Activated naive CD8-positive, alpha-beta T cell treated with anti-CD3 and anti-CD28 coated beads for 36 hours (primary cell): Measurements from ENCODE around the gene COL6A3. TPM values are rescaled to one million over a fixed set of nuclear protein-coding genes. Genes with fewer than 3 reads are reported as not detected.

Experiments
- DNase-seq: peaks from one replicate; pipeline ENCODE4 v3.0.0; 2021
- H3K27ac Mint-ChIP-seq: one replicate; pipeline ENCODE4 v1.8.0; 2022; ENCODE audit warnings: mild to moderate bottlenecking, moderate library complexity, mixed read lengths
- H3K27me3 Mint-ChIP-seq: one replicate; pipeline ENCODE4 v1.8.0; 2022; ENCODE audit warnings: mild to moderate bottlenecking, mixed read lengths
- H3K36me3 Mint-ChIP-seq: one replicate; pipeline ENCODE4 v1.8.0; 2021; ENCODE audit warnings: mild to moderate bottlenecking, mixed read lengths
- H3K4me1 Mint-ChIP-seq: one replicate; pipeline ENCODE4 v1.8.0; 2021; ENCODE audit warnings: mixed read lengths
- H3K4me3 Mint-ChIP-seq: one replicate; pipeline ENCODE4 v1.8.0; 2022; ENCODE audit warnings: mild to moderate bottlenecking, moderate library complexity, mixed read lengths
- H3K9me3 Mint-ChIP-seq: one replicate; pipeline ENCODE4 v1.8.0; 2022; ENCODE audit warnings: mixed read lengths
- total RNA-seq, 2 experiments: library from RNA; stranded (reverse); gene quantifications; one replicate each; pipeline ENCODE4 v1.2.3, GENCODE V29; 2021

Gene COL6A3
- total RNA-seq, result 1 to 10 TPM in 1 of 2 experiments, under 1 TPM in 1; 0.76 to 1.3 TPM

- Mint-ChIP-seq H3K36me3 (no peaks in the 10 kb centered on the region), H3K27ac (no peak within 1 kb of the TSS), H3K4me3 (no peak within 1 kb of the TSS), H3K9me3 (no peaks in the 10 kb centered on the region), H3K27me3 (no peaks in the 10 kb centered on the region), H3K4me1 (peaks cover 2% of the 10 kb centered on the region)
- DNase-seq, result no peak
Measured at GRCh38 chr2:237413777-237414661, at the start of gene COL6A3. Gene COL6A3 (minus strand): TSS chr2:237414164. CDS start chr2:237396817, 17,347 bp downstream.

- DNase-seq, result no peak
- no peak overlapping the region for H3K4me3 Mint-ChIP-seq
- no peaks in the 10 kb centered on the region for H3K36me3 Mint-ChIP-seq
- no peak overlapping the region for H3K27ac Mint-ChIP-seq
- H3K4me1 Mint-ChIP-seq, result peaks cover 11% of the 10 kb centered on the region
- H3K27me3 Mint-ChIP-seq, result no peaks in the 10 kb centered on the region
- peaks cover 3% of the 10 kb centered on the region for H3K9me3 Mint-ChIP-seq
Measured at GRCh38 chr2:237459741-237460174, 45.8 kb upstream of the COL6A3 start.

GRCh38 chr2:237459226-237459625 lies 45.3 kb upstream of the COL6A3 start:
- H3K4me3 Mint-ChIP-seq, result no peak overlapping the region
- no peaks in the 10 kb centered on the region for H3K36me3 Mint-ChIP-seq
- no peak overlapping the region for H3K27ac Mint-ChIP-seq
- H3K9me3 Mint-ChIP-seq, result peaks cover 6% of the 10 kb centered on the region
- peaks cover 11% of the 10 kb centered on the region for H3K4me1 Mint-ChIP-seq
- DNase-seq, result no peak
- no peaks in the 10 kb centered on the region for H3K27me3 Mint-ChIP-seq

GRCh38 chr2:237458519-237458918 lies 44.6 kb upstream of the COL6A3 start:
- no peaks in the 10 kb centered on the region for H3K27me3 Mint-ChIP-seq
- no peak for DNase-seq
- H3K9me3 Mint-ChIP-seq, result peaks cover 8% of the 10 kb centered on the region
- H3K36me3 Mint-ChIP-seq, result no peaks in the 10 kb centered on the region
- no peak overlapping the region for H3K4me3 Mint-ChIP-seq
- no peak overlapping the region for H3K27ac Mint-ChIP-seq
- peaks cover 11% of the 10 kb centered on the region for H3K4me1 Mint-ChIP-seq

GRCh38 chr2:237457388-237457941 lies 43.5 kb upstream of the COL6A3 start:
- Mint-ChIP-seq H3K36me3 (no peaks in the 10 kb centered on the region), H3K4me3 (no peak overlapping the region), H3K27ac (no peak overlapping the region), H3K9me3 (peaks cover 8% of the 10 kb centered on the region), H3K4me1 (peaks cover 11% of the 10 kb centered on the region), H3K27me3 (no peaks in the 10 kb centered on the region)
- DNase-seq, result no peak

- H3K4me1 Mint-ChIP-seq, result peaks cover 11% of the 10 kb centered on the region
- DNase-seq, result no peak
- no peak overlapping the region for H3K27ac Mint-ChIP-seq
- peaks cover 8% of the 10 kb centered on the region for H3K9me3 Mint-ChIP-seq
- no peak overlapping the region for H3K4me3 Mint-ChIP-seq
- no peaks in the 10 kb centered on the region for H3K36me3 Mint-ChIP-seq
- H3K27me3 Mint-ChIP-seq, result no peaks in the 10 kb centered on the region
Measured at GRCh38 chr2:237456200-237456843, 42.4 kb upstream of the COL6A3 start.

- Mint-ChIP-seq H3K27me3 (no peaks in the 10 kb centered on the region), H3K4me3 (no peak overlapping the region), H3K36me3 (no peaks in the 10 kb centered on the region), H3K27ac (no peak overlapping the region), H3K9me3 (peaks cover 8% of the 10 kb centered on the region), H3K4me1 (peaks cover 11% of the 10 kb centered on the region)
- no peak for DNase-seq
Measured at GRCh38 chr2:237455764-237456163, 41.8 kb upstream of the COL6A3 start.

- Mint-ChIP-seq H3K27me3 (no peaks in the 10 kb centered on the region), H3K4me3 (no peak overlapping the region), H3K27ac (no peak overlapping the region), H3K9me3 (peaks cover 8% of the 10 kb centered on the region), H3K36me3 (no peaks in the 10 kb centered on the region), H3K4me1 (peaks cover 16% of the 10 kb centered on the region)
- no peak for DNase-seq
Measured at GRCh38 chr2:237453671-237454070, 39.7 kb upstream of the COL6A3 start.

GRCh38 chr2:237452861-237453260 lies 38.9 kb upstream of the COL6A3 start:
- H3K4me3 Mint-ChIP-seq, result no peak overlapping the region
- DNase-seq, result no peak
- H3K36me3 Mint-ChIP-seq, result no peaks in the 10 kb centered on the region
- no peaks in the 10 kb centered on the region for H3K27me3 Mint-ChIP-seq
- peaks cover 8% of the 10 kb centered on the region for H3K9me3 Mint-ChIP-seq
- H3K27ac Mint-ChIP-seq, result no peak overlapping the region
- H3K4me1 Mint-ChIP-seq, result peaks cover 11% of the 10 kb centered on the region

- H3K36me3 Mint-ChIP-seq, result no peaks in the 10 kb centered on the region
- H3K27ac Mint-ChIP-seq, result no peak overlapping the region
- H3K27me3 Mint-ChIP-seq, result no peaks in the 10 kb centered on the region
- DNase-seq, result no peak
- H3K4me1 Mint-ChIP-seq, result peaks cover 11% of the 10 kb centered on the region
- H3K4me3 Mint-ChIP-seq, result no peak overlapping the region
- H3K9me3 Mint-ChIP-seq, result peaks cover 5% of the 10 kb centered on the region
Measured at GRCh38 chr2:237451643-237452469, 37.9 kb upstream of the COL6A3 start.

- DNase-seq, result no peak
- H3K4me1 Mint-ChIP-seq, result peaks cover 9% of the 10 kb centered on the region
- no peak overlapping the region for H3K27ac Mint-ChIP-seq
- H3K27me3 Mint-ChIP-seq, result no peaks in the 10 kb centered on the region
- H3K4me3 Mint-ChIP-seq, result no peak overlapping the region
- H3K36me3 Mint-ChIP-seq, result no peaks in the 10 kb centered on the region
- peaks cover 5% of the 10 kb centered on the region for H3K9me3 Mint-ChIP-seq
Measured at GRCh38 chr2:237450583-237450982, 36.6 kb upstream of the COL6A3 start.

GRCh38 chr2:237450108-237450507 lies 36.1 kb upstream of the COL6A3 start:
- H3K27me3 Mint-ChIP-seq, result no peaks in the 10 kb centered on the region

GRCh38 chr2:237449193-237449881 lies 35.4 kb upstream of the COL6A3 start:
- no peak for DNase-seq
- Mint-ChIP-seq H3K36me3 (no peaks in the 10 kb centered on the region), H3K4me1 (peaks cover 21% of the 10 kb centered on the region), H3K27me3 (no peaks in the 10 kb centered on the region), H3K27ac (no peak overlapping the region), H3K4me3 (no peak overlapping the region), H3K9me3 (peaks cover 3% of the 10 kb centered on the region)

More at GRCh38 chr2:237450108-237450507, 36.1 kb upstream of the COL6A3 start:
- peaks cover 14% of the 10 kb centered on the region for H3K4me1 Mint-ChIP-seq
- no peaks in the 10 kb centered on the region for H3K36me3 Mint-ChIP-seq
- no peak overlapping the region for H3K4me3 Mint-ChIP-seq
- H3K27ac Mint-ChIP-seq, result no peak overlapping the region
- peaks cover 5% of the 10 kb centered on the region for H3K9me3 Mint-ChIP-seq
- DNase-seq, result no peak

- H3K27ac Mint-ChIP-seq, result no peak overlapping the region
- peaks cover 21% of the 10 kb centered on the region for H3K4me1 Mint-ChIP-seq
- H3K4me3 Mint-ChIP-seq, result no peak overlapping the region
- no peaks in the 10 kb centered on the region for H3K9me3 Mint-ChIP-seq
- DNase-seq, result no peak
- H3K36me3 Mint-ChIP-seq, result no peaks in the 10 kb centered on the region
- no peaks in the 10 kb centered on the region for H3K27me3 Mint-ChIP-seq
Measured at GRCh38 chr2:237448626-237449025, 34.7 kb upstream of the COL6A3 start.
